HG02970 (cell line): Measurements from ENCODE around the gene C1orf53.

Experiments used
- ATAC-seq: cut with Tn5 transposase; IDR thresholded peaks from one replicate; pipeline ENCODE4 v1.9.1; 2021; ENCODE audit warnings: mild to moderate bottlenecking, moderate library complexity, moderate number of reproducible peaks; ENCODE audit not compliant: unreplicated experiment, low FRiP score

Gene C1orf53

DNA sequence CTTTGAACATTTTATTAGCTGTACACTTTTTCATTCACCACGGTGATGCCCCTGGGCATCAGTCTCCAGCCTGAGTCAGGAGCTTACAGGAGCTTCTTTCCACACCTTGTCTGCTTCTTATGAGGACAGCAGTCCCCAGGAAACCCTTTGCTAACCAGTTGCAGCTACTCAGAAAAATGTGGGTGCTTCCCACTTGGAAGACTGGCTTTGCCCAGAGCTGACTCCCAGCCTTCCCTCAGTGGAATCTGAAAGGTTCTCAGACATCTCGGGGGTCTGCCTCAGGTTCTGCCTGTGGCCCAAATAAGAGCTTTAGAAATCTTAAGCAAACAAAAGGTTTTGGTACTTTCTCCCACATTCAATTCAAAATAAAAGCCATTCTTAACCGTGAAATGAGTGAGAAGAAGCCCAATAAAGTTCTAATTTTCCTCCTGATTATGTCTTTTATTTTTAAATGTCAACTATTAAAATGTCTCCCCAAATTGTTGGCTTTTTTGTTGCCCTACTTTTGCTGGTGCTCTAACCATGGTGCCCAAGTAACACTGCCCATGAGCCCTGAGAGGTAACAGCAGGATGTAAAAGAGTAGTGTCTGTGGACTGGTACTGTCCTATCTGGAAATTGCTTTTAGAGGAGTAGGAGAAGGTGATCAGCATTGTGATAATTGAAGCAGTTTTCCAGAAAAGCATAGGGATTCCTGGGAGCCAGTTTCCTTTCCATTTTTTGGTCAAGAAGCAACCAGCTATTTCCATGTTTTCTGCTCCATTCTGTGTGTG, 5.6 kb downstream of the C1orf53 start:
- no peak for ATAC-seq

DNA sequence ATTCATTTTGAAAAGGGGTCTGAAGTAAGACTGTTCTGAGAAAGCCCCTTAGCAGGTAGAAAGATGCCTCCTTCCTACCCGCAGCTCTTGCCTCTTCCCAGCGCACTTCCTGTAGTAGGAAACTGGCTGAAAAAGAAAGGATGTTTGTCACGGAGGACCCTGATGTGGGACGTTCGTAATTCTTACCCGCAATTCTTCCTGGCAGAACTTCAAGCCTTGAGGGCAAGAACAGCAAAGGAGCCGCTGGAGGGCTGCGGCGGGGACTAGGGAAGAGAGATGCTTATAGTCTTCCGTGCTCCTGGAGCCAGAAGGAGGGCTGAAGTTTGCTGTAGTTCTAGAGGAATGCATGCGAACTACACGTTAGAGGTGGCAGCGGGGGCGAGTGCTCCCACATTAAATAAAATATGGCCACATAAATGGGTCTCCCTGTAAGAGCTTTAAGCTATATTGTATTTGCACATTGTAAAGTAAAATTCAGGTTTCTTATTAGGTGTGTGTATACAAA, 6.3 kb downstream of the C1orf53 start:
- no peak for ATAC-seq

DNA sequence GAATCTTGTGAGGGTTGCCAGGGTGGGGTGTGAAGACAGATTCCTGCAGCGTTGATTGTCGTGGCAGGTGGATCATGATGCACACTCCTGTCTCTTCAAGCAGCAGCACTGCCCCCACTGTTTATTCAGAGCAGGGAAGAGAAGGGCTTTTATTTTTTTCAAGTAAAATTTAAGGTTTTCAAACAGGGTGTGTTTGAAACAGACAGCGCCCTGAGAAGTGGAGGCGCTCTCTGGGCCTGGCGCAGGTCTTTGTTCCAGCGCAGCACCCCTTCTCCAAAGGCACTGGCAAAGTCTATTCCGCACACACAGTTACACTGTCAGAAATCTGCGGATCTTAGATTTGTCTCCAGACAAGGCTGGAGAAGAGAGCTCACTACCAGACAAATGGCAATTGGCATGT, 7.0 kb downstream of the C1orf53 start:
- no peak for ATAC-seq

DNA sequence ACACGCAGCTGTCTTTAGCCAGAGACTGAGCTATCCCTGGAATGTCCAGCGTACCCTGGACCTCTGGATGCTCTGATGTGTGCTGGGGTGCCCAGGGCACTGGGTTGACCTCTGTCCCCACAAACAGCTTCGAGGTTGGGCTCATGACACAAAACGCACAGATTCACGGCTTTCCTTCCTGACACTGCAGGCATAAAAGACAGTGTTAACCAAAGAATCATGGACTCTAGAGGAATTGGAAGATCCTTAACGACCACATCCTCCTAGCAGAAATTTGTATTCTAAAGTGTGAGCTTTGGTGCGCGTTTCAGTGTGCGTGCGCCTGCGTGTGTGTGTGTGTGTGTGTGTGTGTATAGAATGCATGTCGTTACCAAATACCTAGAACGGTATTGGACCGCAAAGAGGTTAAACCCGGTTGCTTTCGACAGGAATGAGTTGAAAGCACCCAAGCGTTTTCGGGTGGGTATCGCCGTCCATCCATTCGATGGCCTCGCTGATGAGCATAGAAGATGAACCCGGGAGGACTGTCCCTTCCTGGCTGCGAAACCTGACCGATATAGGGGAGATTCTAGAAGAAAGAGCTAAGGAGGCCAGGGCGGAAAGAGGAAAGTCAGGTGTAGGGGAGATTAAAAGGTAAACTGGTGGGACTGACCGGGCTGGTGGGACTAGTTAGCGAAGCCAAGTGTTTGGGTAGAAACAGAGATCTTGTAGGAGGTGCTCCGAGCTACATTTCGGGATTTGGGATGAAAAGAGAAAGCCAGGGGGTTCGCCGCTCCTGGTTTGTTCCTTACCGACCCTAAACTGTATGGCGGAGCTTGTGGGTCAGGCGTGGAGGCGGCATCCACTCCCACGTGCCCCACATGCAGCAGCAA, 7.9 kb downstream of the C1orf53 start:
- ATAC-seq, result no peak

DNA sequence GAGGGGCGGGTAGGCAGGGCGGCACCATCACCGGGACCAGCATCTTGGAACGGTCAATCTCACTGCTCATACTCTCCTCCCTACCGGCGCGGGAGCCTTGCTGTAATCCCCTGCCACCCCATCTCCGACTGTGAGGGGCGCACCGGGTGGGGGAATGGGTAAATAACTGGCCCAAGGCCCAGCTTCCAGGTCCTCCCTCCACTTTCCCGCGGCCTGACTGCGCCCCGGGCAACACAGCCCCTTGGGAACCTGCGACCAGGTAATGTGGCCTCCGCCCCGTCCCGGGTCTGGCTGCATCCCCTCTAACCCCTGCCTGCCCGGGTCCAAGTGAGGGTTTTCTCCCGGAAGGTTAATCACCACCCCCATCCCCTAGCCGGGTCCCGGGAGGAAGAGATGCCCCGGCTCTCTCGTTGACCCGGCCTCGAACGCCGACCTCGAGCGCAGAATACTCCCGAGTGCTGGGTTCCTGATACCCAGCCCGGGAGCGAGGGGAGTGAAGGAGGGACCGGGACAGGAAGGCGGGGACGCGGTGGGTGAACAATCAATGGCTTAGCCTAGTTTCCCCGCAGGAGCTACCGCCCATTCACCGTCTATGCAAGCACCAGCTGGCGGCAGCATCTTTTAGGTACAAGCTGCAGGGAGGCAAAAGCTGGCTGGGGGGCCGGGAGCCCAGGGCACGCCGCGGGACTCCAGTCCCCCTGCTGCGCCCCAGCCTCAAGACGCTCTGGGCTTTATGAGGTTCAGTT, 8.9 kb downstream of the C1orf53 start:
- no peak for ATAC-seq

DNA sequence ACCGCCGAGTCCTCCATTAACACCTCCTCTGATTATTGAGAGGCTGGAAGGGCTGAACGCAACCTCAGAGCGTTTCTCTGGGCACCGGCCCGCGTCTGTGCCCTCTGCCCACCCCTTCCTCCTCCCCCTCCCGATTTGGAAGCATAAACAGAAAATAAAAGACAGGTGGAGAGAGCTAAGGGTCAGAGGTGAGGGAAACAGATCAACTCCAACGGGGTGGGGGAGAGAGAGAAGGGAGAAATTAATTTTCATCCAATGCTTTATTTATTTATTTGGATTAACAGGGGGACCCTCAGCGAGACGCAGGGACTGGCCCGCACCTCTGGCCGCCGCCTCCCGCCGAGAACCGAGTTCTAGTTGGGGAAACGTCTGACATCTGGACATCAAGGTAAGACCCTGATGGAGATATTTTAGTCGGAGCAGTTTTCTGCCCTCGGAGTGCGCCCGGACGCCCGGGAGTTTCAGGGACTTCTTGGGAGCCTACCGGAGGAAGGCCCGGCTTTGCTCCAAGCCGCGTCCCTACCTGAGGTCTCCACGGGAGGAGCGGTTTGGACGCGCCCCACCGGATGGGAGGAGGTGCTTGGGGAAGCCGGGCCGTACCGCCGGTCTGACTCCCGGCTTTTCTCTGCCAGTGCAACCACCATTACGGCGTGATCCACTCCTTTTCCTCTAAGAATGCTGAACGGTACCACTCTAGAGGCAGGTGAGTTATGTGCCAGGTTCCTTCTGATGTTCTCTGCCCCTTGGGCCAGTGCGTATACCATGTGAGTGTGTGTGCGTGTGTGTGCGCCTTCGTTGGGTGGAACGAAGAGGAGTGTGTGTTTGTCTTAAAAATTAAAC, 9.6 kb downstream of the C1orf53 start:
- no peak for ATAC-seq

DNA sequence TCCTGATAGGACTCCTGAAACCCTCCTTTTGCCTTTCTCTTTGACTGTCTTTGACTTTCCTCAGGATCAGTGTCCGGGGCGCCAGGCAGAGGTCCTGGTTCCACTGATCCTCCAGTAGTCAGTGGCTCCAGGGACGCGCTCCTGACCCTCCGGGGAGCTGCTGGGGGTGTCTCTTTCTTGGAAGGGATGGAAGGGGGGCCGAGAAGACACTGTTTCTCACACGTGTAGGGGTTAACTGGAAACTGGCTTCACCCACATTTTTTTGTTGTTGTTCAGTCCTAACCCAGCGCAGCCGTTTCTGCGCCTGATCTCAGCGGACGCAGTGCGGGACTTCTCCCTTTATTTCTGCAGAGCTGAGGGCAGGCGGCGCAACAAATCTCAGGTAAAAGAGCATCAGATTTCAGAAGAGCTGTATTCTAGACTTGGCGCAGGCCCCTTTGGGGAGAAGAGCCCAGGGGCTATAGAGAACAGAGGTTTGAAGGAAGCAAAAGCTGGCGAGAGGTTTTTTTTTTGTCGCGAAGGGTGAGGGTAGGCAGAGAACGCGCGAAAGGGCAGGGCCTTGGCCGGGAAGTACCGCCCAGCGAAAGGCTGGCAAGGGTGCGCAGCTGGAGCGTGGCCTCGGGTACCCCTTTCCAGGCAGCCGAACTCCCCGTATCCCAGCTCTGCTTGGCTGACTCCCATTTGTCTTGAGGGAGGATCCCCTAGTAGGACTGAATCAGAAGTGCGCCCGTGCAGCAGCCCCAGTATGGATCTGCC, 10.5 kb downstream of the C1orf53 start:
- no peak for ATAC-seq

DNA sequence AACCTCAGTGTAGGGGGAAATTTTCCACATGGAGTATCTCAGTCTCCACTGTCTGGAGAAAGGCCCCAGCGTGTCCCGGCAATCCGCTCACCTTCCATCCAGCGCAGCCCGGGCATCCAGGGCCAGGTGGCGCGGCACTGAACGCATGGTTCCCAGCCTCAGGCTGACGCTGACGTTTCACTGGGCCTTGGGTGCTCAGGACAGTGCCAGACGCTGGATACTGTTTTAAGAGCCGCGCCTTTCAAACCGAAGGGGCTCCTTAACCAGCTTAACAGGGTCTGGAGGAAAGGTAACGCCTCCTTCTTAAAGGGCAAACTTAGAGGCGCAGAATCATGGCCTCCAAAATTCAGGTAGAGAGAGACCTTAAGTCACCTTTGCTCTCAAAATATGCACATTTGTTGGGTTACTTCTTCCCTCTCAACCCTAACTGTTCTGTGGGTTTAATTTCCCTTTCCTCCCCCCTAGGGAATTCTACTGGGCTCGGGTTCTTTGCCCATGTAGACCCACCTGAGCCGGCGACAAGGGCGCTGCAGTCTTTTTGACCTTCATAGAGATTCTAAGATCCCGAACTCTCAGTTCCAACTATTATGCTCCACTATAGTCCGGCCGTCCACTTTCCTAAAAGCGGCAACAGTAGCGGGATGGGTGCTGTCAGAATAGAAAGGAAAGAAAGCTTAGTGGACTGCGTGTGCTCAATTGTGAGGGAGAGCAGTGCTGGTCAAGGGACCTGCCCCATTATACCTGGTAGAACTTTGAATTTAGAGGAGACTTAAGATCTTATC, 11.3 kb downstream of the C1orf53 start:
- no peak for ATAC-seq

DNA sequence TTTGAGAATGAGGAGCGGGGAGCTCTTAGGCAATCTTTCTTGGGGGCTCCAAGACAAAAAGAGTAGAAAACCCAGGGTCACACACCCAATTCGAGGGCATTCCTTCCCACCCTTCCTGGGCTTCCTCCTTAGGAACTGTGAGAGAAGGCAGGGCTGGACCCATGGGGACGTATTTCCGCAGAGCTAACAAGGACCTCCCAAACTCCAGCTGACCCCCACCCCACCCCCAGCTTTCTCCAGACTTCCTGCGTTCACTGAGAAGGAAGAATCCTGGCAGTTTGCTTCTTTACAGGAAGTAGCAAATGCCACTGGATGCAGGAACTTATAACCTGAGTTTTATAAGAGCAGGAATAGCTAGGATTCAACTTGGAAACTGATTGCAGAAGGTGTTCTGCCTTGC, 12.1 kb downstream of the C1orf53 start:
- ATAC-seq, result no peak

DNA sequence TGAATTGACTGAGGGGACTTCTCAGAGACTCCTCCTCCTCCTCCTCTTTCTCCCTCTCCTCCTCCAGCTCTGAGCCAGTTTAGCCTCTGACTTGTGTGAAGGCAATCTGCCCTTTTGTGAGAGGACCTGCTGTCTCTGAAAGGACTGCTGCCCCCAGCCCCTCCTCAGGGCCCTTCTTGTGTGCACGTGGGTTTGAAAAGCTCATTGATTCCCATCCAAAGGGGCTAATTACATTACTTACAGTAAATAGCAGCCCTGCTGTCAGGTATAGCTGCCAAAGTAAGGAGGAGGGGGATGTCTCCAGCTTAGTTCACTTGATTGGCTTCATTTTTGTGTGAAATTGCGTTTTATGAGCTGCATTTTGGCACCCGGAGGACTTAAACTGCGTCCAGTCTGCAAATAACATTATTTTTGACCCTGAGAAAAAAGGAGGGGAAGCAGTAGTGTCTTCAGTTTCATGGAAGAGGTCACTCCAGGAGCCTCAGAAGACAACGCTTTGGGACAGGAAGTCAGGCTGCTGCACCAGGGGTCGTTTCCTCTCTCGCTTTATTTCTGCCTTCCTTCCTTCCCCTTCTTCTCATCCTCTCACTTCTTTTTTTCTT, 12.9 kb downstream of the C1orf53 start:
- no peak for ATAC-seq

DNA sequence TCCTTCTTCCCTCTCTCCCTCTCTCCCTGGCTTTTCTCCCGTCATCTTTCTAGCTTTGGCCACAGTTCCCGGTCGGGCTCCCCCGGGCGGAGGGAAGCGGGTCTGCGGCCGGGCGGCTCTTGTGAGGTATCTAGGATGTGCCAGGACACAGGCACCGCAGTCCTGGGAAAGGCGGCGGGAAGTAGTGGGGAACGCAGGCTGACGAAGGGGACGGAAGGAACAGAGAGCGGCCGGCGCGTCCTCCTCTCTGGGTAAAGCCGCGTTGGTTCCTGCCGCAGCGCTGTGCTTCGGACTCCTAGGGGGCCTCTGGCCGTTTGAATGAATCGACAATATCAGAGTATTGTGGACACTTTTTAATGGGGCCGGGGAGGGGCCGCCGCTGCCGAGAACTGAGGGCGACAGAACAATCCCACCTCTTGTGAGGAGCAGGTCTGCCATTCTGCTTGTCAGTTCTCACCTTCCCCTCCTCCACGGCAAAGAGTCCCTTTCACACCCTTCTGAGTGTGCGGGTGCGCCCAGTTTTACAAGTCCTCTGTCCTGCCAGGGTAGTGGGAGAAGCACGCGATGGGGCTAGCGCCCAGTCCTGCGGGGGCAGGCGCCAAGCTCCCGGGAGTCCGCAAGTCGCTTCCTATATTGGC, 13.6 kb downstream of the C1orf53 start:
- no peak for ATAC-seq

DNA sequence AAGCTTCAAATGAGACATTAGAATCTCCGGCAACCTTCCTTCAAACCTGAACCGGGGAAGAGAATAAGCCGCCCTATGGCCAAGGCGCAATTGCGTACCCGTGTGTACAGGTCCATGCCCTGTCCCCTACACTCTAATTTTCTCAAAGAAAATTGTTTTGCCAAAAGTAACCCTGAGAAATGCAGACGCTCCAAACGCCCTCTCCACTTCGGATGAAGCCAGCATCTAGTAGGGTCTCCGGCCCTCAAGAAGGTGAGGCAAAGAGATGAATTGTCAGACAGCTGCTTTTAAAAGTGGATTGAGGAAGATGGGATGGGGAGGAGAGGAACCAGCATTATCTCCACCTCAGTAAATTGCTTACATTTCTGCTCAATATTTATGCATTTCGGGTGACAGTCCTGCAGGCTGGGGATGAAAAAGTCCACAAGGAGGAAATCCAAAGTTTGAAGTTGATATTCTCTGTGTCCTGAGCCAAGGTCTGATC, 14.1 kb downstream of the C1orf53 start:
- no peak for ATAC-seq

DNA sequence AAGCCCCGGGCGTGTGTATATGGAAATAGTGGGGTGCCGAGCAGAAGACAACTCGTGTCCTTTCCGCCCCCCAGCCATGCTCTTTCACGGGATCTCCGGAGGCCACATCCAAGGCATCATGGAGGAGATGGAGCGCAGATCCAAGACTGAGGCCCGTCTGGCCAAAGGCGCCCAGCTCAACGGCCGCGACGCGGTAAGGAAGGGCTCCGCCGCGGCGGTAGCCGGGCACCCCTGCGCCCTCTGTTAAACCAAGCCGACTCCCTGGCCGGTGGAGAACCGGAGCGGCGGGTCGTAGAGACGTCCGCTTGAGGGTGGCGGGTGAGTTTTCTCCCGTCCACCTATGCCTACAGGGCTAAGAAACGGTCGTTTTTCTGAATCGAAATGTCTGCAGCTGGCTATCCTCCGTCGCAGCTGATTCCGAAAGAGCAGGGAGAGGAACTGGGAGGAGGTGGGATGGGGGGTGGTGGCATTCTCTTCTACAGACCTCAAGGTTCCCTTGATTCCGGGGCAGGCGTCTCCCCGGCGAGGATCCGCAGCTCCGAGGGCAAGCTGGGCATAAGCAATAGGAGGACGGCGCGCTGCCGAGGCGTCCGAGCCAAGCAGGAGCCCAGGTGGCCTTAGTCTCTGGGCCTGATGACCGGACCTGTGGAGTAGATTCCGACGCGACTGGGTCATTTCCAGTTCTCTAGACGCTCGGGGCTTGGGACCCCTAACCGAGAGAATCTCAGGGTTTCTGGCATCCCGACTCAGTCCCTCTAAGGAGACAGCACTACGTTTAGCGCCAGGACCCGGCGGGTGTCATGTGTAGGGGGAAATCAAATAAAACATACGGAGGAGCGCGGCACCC, 15.6 kb downstream of the C1orf53 start:
- ATAC-seq, result no peak

DNA sequence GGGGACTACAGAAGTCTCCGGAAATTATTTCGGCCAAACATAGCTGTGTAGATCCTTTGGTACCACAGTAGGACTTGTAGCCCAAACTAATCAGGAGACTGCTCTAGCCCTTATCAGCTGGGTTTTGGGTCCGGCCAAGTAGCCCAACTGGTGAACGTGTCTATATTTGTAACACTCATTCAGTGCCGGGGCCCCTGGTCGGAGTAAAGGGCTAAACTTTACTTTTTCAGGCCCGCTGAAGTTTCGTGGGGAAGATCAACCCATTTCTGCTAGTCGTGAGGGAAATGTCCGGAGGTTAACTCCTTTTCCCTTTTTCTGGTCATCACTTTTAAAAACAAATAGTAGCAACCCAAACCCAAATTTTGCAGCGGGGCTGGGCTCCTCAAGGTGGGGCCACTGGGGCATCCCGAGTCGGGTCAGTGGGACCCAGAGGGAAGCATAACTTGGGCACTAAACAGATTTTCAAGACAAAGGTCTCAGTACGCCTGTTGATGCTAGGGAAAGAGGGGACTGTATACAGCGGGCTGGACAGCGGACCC, 16.4 kb downstream of the C1orf53 start:
- ATAC-seq, result no peak

DNA sequence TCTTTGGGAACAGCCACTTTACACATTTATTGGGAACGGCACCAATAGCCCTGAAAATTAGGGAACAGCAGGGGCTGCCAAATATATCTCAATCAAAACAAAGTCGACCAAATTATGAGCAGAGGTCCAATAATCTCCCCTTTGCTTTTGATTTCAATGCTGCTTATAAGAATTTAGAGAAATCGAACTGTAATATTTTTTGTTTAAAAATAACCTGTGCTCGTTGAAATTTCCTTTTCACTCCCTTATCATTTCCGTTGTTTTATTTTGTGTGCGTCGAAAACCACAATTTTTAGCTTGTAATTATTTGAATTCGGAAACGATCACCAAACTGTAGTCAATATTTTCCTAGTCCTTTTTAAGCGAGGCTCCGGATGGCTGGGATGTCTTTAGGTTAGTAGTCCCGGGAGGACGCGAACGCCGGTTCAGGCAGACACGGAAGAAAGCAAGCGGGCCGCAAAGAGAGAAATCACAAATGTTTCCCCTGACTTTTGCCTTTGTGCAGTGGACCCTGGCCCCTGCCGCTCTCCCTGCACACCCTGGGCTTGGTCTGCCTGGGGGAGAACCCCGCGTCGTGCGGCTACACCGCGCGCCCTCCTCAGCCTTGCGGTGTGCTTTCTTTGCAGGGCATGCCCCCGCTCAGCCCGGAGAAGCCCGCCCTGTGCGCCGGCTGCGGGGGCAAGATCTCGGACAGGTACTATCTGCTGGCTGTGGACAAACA, 17.1 kb downstream of the C1orf53 start:
- ATAC-seq, result no peak

DNA sequence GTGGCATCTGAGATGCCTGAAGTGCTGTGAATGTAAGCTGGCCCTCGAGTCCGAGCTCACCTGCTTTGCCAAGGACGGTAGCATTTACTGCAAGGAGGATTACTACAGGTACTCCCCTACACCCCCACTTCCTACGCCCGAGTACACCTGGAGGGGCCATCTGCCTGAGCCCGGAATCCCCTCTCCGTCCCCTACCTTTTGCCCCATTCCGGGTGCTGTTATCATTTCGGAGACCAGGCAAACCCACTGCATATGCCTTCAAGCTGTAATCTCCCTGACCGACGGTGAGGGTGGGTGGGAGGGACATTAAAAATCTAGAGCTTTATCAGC, 17.6 kb downstream of the C1orf53 start:
- ATAC-seq, result no peak
